BE2C (cell line): ENCODE data around the gene RACK1.

ENCODE experiments used
- DNase-seq: peaks from one replicate; pipeline ENCODE4 v3.0.0-alpha.2; 2020
- H3K27me3 ChIP-seq: fragments of 250-450 bp; sonication (Bioruptor Pico); 2 replicates; pipeline ENCODE4 v1.5.1; 2020; ENCODE audit warnings: mild to moderate bottlenecking
- H3K36me3 ChIP-seq: fragments of 250-450 bp; sonication (Bioruptor Pico); 2 replicates; pipeline ENCODE4 v1.5.1; 2020; ENCODE audit warnings: mild to moderate bottlenecking
- H3K4me1 ChIP-seq: fragments of 250-450 bp; sonication (Bioruptor Pico); 2 replicates; pipeline ENCODE4 v1.5.1; 2020
- H3K4me3 ChIP-seq: 2 replicates; pipeline ENCODE4 v1.5.1; 2011; ENCODE audit warnings: low read depth, low read length
- H3K9me3 ChIP-seq: fragments of 250-450 bp; sonication (Bioruptor Pico); 2 replicates; pipeline ENCODE4 v1.5.1; 2020
- TF ChIP-seq, protein P1 (sequence below): IDR thresholded peaks from 2 replicates; pipeline ENCODE4 v1.5.1; 2012; ENCODE audit warnings: mild to moderate bottlenecking, low read depth, low read length

Gene RACK1

DNA sequence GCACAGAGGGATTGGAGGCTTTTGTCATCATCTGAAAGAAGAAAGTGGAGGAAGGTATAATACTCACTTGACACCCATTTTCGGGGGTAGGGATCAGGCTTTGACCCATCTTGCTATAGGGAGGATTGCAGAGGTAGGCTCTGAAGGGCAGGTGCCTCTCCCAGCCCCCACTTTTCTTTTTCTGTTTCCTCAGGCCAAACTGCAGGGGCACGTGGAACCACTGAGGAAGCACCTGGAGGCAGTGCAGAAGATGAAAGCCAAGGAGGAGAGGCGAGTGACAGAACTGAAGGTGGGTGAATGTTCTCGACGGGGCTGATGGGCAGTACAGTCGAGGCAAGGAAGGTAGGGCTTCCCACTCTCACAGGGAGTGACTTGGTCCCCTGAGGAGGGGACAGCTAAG is 13.2 kb downstream of the RACK1 start:
- H3K27me3 ChIP-seq, result no peaks in the 10 kb centered on the region
- no peak for DNase-seq
- H3K4me1 ChIP-seq, result peaks cover 3% of the 10 kb centered on the region; the same call in 1 of the 2 replicates
- TF ChIP-seq, protein P1, sequence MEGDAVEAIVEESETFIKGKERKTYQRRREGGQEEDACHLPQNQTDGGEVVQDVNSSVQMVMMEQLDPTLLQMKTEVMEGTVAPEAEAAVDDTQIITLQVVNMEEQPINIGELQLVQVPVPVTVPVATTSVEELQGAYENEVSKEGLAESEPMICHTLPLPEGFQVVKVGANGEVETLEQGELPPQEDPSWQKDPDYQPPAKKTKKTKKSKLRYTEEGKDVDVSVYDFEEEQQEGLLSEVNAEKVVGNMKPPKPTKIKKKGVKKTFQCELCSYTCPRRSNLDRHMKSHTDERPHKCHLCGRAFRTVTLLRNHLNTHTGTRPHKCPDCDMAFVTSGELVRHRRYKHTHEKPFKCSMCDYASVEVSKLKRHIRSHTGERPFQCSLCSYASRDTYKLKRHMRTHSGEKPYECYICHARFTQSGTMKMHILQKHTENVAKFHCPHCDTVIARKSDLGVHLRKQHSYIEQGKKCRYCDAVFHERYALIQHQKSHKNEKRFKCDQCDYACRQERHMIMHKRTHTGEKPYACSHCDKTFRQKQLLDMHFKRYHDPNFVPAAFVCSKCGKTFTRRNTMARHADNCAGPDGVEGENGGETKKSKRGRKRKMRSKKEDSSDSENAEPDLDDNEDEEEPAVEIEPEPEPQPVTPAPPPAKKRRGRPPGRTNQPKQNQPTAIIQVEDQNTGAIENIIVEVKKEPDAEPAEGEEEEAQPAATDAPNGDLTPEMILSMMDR, result no peak
- H3K36me3 ChIP-seq, result peaks cover 17% of the 10 kb centered on the region
- H3K4me3 ChIP-seq, result no peak overlapping the region
- H3K9me3 ChIP-seq, result no peaks in the 10 kb centered on the region

DNA sequence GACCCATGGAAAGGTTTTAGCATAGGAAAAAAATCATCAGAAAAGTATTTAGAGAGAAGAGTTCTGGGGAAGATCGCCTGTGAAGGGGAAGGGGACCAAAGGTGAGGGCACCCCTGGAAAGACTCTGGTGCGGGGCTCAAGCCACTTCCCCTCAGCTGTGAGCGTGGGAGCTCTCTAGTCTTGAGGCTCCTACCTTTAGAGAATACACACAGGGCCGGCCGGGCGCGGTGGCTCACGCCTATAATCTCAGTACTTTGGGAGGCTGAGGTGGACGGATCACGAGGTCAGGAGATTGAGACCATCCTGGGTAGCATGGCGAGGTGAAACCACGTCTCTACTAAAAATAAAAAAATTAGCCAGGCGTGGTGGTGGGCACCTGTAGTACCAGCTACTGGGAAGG is 13.7 kb downstream of the RACK1 start:
- peaks cover 12% of the 10 kb centered on the region for H3K36me3 ChIP-seq
- no peaks in the 10 kb centered on the region for H3K27me3 ChIP-seq
- no peaks in the 10 kb centered on the region for H3K9me3 ChIP-seq
- no peak for DNase-seq
- H3K4me1 ChIP-seq, result no peaks in the 10 kb centered on the region
- TF ChIP-seq, protein P1, result no peak
- H3K4me3 ChIP-seq, result no peak overlapping the region

DNA sequence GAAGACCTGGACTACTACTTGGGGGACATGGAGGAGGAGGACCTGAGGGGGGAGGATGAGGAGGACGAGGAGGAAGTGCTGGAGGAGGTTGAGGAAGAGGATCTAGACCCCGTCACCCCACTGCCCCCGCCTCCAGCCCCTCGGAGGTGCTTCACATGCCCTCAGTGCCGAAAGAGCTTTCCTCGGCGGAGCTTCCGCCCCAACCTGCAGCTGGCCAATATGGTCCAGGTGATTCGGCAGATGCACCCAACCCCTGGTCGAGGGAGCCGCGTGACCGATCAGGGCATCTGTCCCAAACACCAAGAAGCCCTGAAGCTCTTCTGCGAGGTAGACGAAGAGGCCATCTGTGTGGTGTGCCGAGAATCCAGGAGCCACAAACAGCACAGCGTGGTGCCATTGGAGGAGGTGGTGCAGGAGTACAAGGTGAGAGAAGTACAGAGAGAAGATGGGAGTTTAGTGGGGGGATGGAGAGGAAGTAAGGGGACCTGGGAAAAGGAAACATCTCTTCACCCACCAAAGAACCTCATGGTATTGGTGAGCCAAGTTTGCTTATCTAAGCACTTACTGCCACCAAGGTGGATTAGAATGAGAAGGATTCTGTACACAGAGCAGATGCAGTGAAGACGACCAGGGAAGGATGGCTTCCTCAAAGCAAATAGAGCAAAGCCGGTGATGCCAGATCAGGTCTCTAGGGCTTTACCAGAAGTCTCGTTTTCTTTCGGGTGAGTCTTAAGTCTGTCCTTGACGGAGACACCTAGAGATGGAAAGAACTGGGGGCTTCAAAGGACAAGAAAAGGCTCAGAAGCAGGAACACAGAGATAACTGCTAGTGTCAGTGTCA is 19.1 kb downstream of the RACK1 start:
- peak overlapping the region; percentile 89 for H3K4me3 ChIP-seq
- H3K27me3 ChIP-seq, result no peaks in the 10 kb centered on the region

DNA sequence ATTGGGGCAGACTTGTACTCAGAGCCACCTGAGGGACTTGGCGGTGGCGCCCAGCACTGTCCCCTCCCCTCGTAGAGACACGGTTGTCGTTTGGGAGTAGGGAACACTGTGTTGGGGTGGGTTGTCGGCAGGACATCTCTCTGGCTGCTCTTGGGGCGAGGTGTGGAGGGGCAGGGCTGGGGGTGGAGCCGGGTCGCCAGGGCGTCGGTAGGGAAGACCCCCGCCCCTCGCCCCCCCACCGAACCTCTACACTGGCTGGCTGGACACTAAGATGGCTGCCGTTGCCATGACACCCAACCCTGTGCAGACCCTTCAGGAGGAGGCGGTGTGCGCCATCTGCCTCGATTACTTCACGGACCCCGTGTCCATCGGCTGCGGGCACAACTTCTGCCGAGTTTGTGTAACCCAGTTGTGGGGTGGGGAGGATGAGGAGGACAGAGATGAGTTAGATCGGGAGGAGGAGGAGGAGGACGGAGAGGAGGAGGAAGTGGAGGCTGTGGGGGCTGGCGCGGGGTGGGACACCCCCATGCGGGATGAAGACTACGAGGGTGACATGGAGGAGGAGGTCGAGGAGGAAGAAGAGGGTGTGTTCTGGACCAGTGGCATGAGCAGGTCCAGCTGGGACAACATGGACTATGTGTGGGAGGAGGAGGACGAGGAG is 19.8 kb downstream of the RACK1 start:
- Histone ChIP-seq H3K36me3 (no peaks in the 10 kb centered on the region), H3K27me3 (no peaks in the 10 kb centered on the region), H3K9me3 (no peaks in the 10 kb centered on the region), H3K4me3 (peak overlapping the region; percentile 89), H3K4me1 (no peaks in the 10 kb centered on the region)
- TF ChIP-seq, protein P1, result no peak
- DNase-seq, result peak; percentile 79

More for the DNA sequence above, 19.1 kb downstream of the RACK1 start:
- no peak for DNase-seq
- TF ChIP-seq, protein P1, result no peak
- no peaks in the 10 kb centered on the region; the same call in 1 of the 2 replicates for H3K36me3 ChIP-seq
- no peaks in the 10 kb centered on the region for H3K9me3 ChIP-seq
- H3K4me1 ChIP-seq, result no peaks in the 10 kb centered on the region

DNA sequence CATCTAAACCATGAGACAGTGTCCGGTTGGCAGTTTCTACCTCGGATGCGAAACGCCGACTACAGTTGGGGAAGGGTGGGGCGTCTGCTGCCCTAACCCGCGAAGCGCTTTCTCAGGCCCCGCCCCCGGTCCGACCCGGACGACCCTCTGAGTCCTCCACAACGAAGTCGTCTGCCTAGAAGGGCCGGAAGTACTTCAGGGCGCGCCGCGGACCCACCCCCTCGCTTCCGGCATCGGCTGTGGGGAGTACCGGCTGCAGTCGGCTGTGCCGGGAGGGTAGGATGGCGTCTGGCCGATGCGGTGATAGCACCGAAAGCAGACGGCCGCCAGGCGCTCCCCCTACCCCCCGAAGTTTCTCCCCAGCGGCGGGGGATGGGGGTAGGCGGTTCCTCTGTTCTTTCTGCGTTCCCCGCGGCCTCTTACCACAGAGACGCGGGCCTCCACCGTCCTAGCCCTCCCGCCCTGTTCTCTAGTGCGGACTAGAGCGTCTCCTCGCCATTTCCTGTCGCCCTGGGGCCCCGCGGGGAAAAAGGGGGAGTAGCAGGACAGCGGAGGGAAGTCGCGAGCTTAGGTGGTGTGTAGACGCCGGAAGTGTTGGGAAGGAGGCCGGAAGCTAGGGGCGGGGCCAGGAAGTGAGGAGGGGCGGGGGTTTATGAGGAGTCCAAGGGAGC is 20.5 kb downstream of the RACK1 start, which contains the start of gene TRIM41:
TRIM41 (plus strand) TSS at position 224 of the 671 bp plus-strand sequence. CDS start 719 bp downstream, outside the sequence.
- DNase-seq, result peak; percentile 100
- TF ChIP-seq, protein P1, result 0 out of 2 replicates have a peak, but pooled peaks have one; percentile 11

More for the DNA sequence above, 20.5 kb downstream of the RACK1 start, which contains the start of gene TRIM41:
- Histone ChIP-seq H3K36me3 (no peaks in the 10 kb centered on the region), H3K27me3 (no peaks in the 10 kb centered on the region), H3K4me1 (no peaks in the 10 kb centered on the region), H3K9me3 (no peaks in the 10 kb centered on the region), H3K4me3 (peak within 1 kb of the TSS; percentile 89)
